Panc1 (cell line): Measurements from ENCODE around the gene HECTD3. TPM values are rescaled to one million over a fixed set of nuclear protein-coding genes. Genes with fewer than 3 reads are reported as not detected.
A peak's percentile ranks its signal among the peaks of the same experiment; 100 is the strongest.

ENCODE experiments used
- ATAC-seq: fragments of 200-7000 bp; cut with Tn5 transposase; 2 replicates; pipeline ENCODE4 v1.9.1; 2020; ENCODE audit warnings: mild to moderate bottlenecking, moderate library complexity
- BruUV-seq: library from RNA; stranded (reverse); fragments of 400-500 nt; replicated peaks from 2 replicates; lab custom pipeline; 2021; lab: Mats Ljungman, UMichigan
- CTCF ChIA-PET: fragments of 300-600 bp; sonication (Branson Sonifier 250); formaldehyde crosslinking; loops from one replicate; lab custom pipeline; 2022; ENCODE audit warnings: antibody characterized with exemption; lab: Charles Lee
- POLR2A ChIA-PET: fragments of 300-600 bp; sonication (Branson Sonifier 250); formaldehyde crosslinking; loops from one replicate; lab custom pipeline; 2022; ENCODE audit warnings: antibody characterized with exemption; lab: Charles Lee
- DNase-seq: peaks from one replicate; pipeline ENCODE4 v3.0.0-alpha.2; 2010; ENCODE audit warnings: low read depth, low spot score
- H3K27ac ChIP-seq: 2 replicates; pipeline ENCODE4 v1.5.1; 2011; ENCODE audit warnings: mild to moderate bottlenecking, low read length, inconsistent platforms
- H3K27me3 ChIP-seq: fragments of 200-500 bp; sonication (Bioruptor generic); 2 replicates; pipeline ENCODE4 v1.6.0; 2014; ENCODE audit warnings: low read length, inconsistent platforms; ENCODE audit not compliant: control insufficient read depth, insufficient read depth
- H3K36me3 ChIP-seq: fragments of 200-500 bp; sonication (Bioruptor generic); 2 replicates; pipeline ENCODE4 v1.5.1; 2014; ENCODE audit warnings: inconsistent platforms, mild to moderate bottlenecking, low read length, moderate library complexity; ENCODE audit not compliant: control insufficient read depth, insufficient read depth
- H3K4me1 ChIP-seq: 2 replicates; pipeline ENCODE4 v1.5.1; 2011; ENCODE audit warnings: inconsistent platforms, mild to moderate bottlenecking, low read length, moderate library complexity; ENCODE audit not compliant: control insufficient read depth, insufficient read depth
- H3K4me3 ChIP-seq, 2 experiments: 2 replicates each; pipeline ENCODE4 v1.5.1; 2011 to 2012; ENCODE audit warnings: low read depth in 2 of 2, low read length in 2 of 2, mild to moderate bottlenecking in 2 of 2, inconsistent platforms in 1 of 2, moderate library complexity in 1 of 2
- H3K9me3 ChIP-seq: fragments of 200-500 bp; sonication (Bioruptor generic); 2 replicates; pipeline ENCODE4 v1.5.1; 2014; ENCODE audit warnings: low read depth, mild to moderate bottlenecking, inconsistent platforms, low read length, moderate library complexity; ENCODE audit not compliant: control insufficient read depth, insufficient read depth
- POLR2AphosphoS5 ChIP-seq: IDR thresholded peaks from 2 replicates; pipeline ENCODE4 v1.6.1; 2012; ENCODE audit warnings: mild to moderate bottlenecking, low read depth, low read length, moderate library complexity
- SIN3A ChIP-seq: IDR thresholded peaks from 2 replicates; pipeline ENCODE4 v1.6.1; 2012; ENCODE audit warnings: low read depth, mild to moderate bottlenecking, low read length, moderate library complexity, borderline replicate concordance; ENCODE audit not compliant: insufficient read depth
- TCF7L2 ChIP-seq: IDR thresholded peaks from 2 replicates; pipeline ENCODE4 v1.6.1; 2011; ENCODE audit warnings: mild to moderate bottlenecking, low read depth, low read length, inconsistent platforms
- in situ Hi-C: cut with HindIII; loops from 2 replicates; pipeline ENCODE4 v1.10.0; 2016; ENCODE audit warnings: low sequenced_read_pairs, low pct_unique_long_range_greater_than_20kb
- intact Hi-C: fragments of 100-400 bp; cut with micrococcal nuclease; formaldehyde crosslinking; loops from one replicate; pipeline ENCODE4 v1.10.0; 2022; ENCODE audit not compliant: unreplicated experiment
- total RNA-seq: library from RNA; stranded (reverse); gene quantifications from one replicate; pipeline ENCODE4 v1.2.1, GENCODE V29; 2021; ENCODE audit not compliant: unreplicated experiment
- TF ChIP-seq, protein P1 (sequence below), 2 experiments: IDR thresholded peaks; 2 replicates each; pipeline ENCODE4 v1.6.1; 2011 to 2012; ENCODE audit warnings: low read depth in 2 of 2, control low read depth in 1 of 2, low read length in 1 of 2, mild to moderate bottlenecking in 1 of 2, moderate library complexity in 1 of 2; ENCODE audit not compliant: insufficient read depth in 1 of 2
- TF ChIP-seq, protein P2 (sequence below): fragments of 450-650 bp; IDR thresholded peaks from 2 replicates; pipeline ENCODE4 v1.5.1; 2017; ENCODE audit warnings: mild to moderate bottlenecking

HECTD3 gene
- total RNA-seq, 1 experiment from 2014 or later, result 27.2 TPM

GRCh38 chr1:44970317-44970716 lies 40.8 kb downstream of the HECTD3 start:
- in situ Hi-C loops, result no loop called here
- no peaks in the 10 kb centered on the region for H3K27me3 ChIP-seq
- H3K4me1 ChIP-seq, result peaks cover 7% of the 10 kb centered on the region
- BruUV-seq, result no TSS peak
- ATAC-seq, result peak; percentile 75; the same call in 1 of the 2 replicates
- TF ChIP-seq, protein P1, sequence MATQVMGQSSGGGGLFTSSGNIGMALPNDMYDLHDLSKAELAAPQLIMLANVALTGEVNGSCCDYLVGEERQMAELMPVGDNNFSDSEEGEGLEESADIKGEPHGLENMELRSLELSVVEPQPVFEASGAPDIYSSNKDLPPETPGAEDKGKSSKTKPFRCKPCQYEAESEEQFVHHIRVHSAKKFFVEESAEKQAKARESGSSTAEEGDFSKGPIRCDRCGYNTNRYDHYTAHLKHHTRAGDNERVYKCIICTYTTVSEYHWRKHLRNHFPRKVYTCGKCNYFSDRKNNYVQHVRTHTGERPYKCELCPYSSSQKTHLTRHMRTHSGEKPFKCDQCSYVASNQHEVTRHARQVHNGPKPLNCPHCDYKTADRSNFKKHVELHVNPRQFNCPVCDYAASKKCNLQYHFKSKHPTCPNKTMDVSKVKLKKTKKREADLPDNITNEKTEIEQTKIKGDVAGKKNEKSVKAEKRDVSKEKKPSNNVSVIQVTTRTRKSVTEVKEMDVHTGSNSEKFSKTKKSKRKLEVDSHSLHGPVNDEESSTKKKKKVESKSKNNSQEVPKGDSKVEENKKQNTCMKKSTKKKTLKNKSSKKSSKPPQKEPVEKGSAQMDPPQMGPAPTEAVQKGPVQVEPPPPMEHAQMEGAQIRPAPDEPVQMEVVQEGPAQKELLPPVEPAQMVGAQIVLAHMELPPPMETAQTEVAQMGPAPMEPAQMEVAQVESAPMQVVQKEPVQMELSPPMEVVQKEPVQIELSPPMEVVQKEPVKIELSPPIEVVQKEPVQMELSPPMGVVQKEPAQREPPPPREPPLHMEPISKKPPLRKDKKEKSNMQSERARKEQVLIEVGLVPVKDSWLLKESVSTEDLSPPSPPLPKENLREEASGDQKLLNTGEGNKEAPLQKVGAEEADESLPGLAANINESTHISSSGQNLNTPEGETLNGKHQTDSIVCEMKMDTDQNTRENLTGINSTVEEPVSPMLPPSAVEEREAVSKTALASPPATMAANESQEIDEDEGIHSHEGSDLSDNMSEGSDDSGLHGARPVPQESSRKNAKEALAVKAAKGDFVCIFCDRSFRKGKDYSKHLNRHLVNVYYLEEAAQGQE (IDR thresholded peaks at IDR 0.05; ENCODE audit: insufficient read depth in 1 of 2, low read depth in 2 of 2, low read length in 1 of 2), result no peak
- TF ChIP-seq, protein P2, sequence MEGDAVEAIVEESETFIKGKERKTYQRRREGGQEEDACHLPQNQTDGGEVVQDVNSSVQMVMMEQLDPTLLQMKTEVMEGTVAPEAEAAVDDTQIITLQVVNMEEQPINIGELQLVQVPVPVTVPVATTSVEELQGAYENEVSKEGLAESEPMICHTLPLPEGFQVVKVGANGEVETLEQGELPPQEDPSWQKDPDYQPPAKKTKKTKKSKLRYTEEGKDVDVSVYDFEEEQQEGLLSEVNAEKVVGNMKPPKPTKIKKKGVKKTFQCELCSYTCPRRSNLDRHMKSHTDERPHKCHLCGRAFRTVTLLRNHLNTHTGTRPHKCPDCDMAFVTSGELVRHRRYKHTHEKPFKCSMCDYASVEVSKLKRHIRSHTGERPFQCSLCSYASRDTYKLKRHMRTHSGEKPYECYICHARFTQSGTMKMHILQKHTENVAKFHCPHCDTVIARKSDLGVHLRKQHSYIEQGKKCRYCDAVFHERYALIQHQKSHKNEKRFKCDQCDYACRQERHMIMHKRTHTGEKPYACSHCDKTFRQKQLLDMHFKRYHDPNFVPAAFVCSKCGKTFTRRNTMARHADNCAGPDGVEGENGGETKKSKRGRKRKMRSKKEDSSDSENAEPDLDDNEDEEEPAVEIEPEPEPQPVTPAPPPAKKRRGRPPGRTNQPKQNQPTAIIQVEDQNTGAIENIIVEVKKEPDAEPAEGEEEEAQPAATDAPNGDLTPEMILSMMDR, result no peak
- no peak for TF ChIP-seq SIN3A
- TF ChIP-seq TCF7L2, result no peak
- no peak for TF ChIP-seq POLR2AphosphoS5
- intact Hi-C loops, result no loop called here
- ChIA-PET CTCF (no interaction called here), POLR2A (no interaction called here)
- no peak overlapping the region for H3K27ac ChIP-seq
- no peak for DNase-seq
- H3K36me3 ChIP-seq, result no peaks in the 10 kb centered on the region
- no peak overlapping the region for H3K4me3 ChIP-seq
- no peaks in the 10 kb centered on the region for H3K9me3 ChIP-seq

DNA sequence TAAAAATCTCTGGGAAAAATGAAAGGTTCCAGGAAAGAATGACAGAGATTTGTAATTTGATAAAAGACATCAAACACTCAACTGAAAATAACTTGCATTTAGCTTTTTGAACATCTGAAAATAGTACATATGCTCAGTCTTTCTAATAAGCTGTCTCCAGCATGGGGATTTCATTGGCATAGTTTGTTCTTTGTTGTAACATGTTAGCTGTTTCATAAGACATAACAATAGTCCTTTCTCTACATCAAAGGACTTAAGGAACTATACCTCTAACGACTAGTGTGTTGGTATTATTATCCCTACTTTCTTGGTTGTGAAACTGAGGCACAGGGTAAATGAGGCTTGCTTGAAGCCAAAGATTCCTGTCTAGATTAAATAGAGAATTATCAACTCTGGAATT lies 46.7 kb downstream of the HECTD3 start:
- intact Hi-C loops, result no loop called here
- POLR2A ChIA-PET, result no interaction called here
- CTCF ChIA-PET, result no interaction called here

More for the DNA sequence above, 46.7 kb downstream of the HECTD3 start:
- Histone ChIP-seq H3K27ac (no peak overlapping the region), H3K27me3 (no peaks in the 10 kb centered on the region), H3K4me3 (no peak overlapping the region), H3K36me3 (no peaks in the 10 kb centered on the region), H3K4me1 (no peaks in the 10 kb centered on the region), H3K9me3 (no peaks in the 10 kb centered on the region)
- no peak for DNase-seq
- ATAC-seq, result no peak
- BruUV-seq, result no TSS peak
- no peak for TF ChIP-seq TCF7L2
- TF ChIP-seq, protein P1 (IDR thresholded peaks at IDR 0.05; ENCODE audit: insufficient read depth in 1 of 2, low read depth in 2 of 2, low read length in 1 of 2), result no peak
- TF ChIP-seq, protein P2, result no peak
- no peak for TF ChIP-seq SIN3A
- TF ChIP-seq POLR2AphosphoS5, result no peak
- in situ Hi-C loops, result no loop called here
